Transverse colon (tissue), 4 donors: ENCODE results near the gene PCBP3. TPM values are rescaled to one million over a fixed set of nuclear protein-coding genes. Genes with fewer than 3 reads are reported as not detected.

Experiments
- DNase-seq: peaks from one replicate; pipeline ENCODE4 v3.0.0-alpha.2; 2019
- H3K27ac ChIP-seq, 4 donors: fragments of 200-600 bp; sonication (generic); 2 replicates each; pipeline ENCODE4 v1.5.1; 2016 to 2018; ENCODE audit warnings: inconsistent platforms in 4 of 4
- H3K27me3 ChIP-seq: fragments of 200-600 bp; sonication (generic); 2 replicates; pipeline ENCODE4 v1.5.1; 2017; ENCODE audit warnings: inconsistent platforms
- H3K36me3 ChIP-seq, 4 donors: fragments of 200-600 bp; sonication (generic); 2 replicates each; pipeline ENCODE4 v1.5.1; 2017 to 2019; ENCODE audit warnings: inconsistent platforms in 4 of 4
- H3K4me1 ChIP-seq, 4 donors: fragments of 200-600 bp; sonication (generic); 2 replicates each; pipeline ENCODE4 v1.5.1; 2017 to 2020; ENCODE audit warnings: inconsistent platforms in 4 of 4
- H3K4me3 ChIP-seq, 4 donors: fragments of 200-600 bp; sonication (generic); 1 replicate in 1 of 4; 2 replicates in 3 of 4; pipeline versions ENCODE4 v1.5.1 to v1.6.1; 2017 to 2019; ENCODE audit warnings: inconsistent platforms in 4 of 4
- H3K9me3 ChIP-seq, 2 donors: fragments of 200-600 bp; sonication (generic); 2 replicates each; pipeline ENCODE4 v1.5.1; 2017 to 2019; ENCODE audit warnings: inconsistent platforms in 2 of 2
- EP300 ChIP-seq: sonication (generic); formaldehyde crosslinking; IDR thresholded peaks from one replicate; pipeline ENCODE4 v1.6.1; 2017; ENCODE audit warnings: antibody characterized with exemption, low read depth
- POLR2A ChIP-seq: fragments of 450-650 bp; IDR thresholded peaks from one replicate; pipeline ENCODE4 v1.6.1; 2016; ENCODE audit warnings: antibody characterized with exemption, mild to moderate bottlenecking, moderate library complexity
- POLR2AphosphoS5 ChIP-seq, 3 donors: sonication (generic); formaldehyde crosslinking; IDR thresholded peaks; one replicate each; pipeline ENCODE4 v1.6.1; 2016; ENCODE audit warnings: antibody characterized with exemption in 3 of 3
- WGBS, 2 donors: methylation state at CpG; one replicate each; pipeline ENCODE4 v1.1.5; 2018; ENCODE audit warnings: low coverage in 1 of 2; 5-methylcytosine and 5-hydroxymethylcytosine counted together
- in situ Hi-C, 4 donors: fragments of 200-750 bp; cut with MboI; loops; one replicate each; pipeline versions ENCODE4 v1.15.0 to v1.15.1; 2017; ENCODE audit warnings: low sequenced_read_pairs in 3 of 4, low pct_ligation_motif_present in 1 of 4, low pct_unique_long_range_greater_than_20kb in 1 of 4
- intact Hi-C: fragments of 100-400 bp; cut with DNase I; formaldehyde crosslinking; loops from one replicate; pipeline ENCODE4 v1.15.1; 2023; ENCODE audit warnings: low total_unique reads
- total RNA-seq, 4 donors: library from RNA; depleted of rRNA; stranded (reverse); fragments of >200 nt; gene quantifications; one replicate each; pipeline ENCODE4 v1.1.0, GENCODE V29; 2016
- TF ChIP-seq, protein P1 (sequence below), 5 experiments: fragments of 200-600 bp in 3 of 5; fragments of 450-650 bp in 2 of 5; sonication (generic) in 3 of 5; IDR thresholded peaks; 1 replicate in 2 of 5; 2 replicates in 3 of 5; pipeline ENCODE4 v1.5.1; 2016 to 2017; ENCODE audit warnings: antibody characterized with exemption in 5 of 5, inconsistent platforms in 3 of 5, mild to moderate bottlenecking in 2 of 5, moderate library complexity in 1 of 5

PCBP3 gene
- total RNA-seq, 4 donors from 2014 or later, result 0.80 to 7.8 (median 5.3) TPM

DNA sequence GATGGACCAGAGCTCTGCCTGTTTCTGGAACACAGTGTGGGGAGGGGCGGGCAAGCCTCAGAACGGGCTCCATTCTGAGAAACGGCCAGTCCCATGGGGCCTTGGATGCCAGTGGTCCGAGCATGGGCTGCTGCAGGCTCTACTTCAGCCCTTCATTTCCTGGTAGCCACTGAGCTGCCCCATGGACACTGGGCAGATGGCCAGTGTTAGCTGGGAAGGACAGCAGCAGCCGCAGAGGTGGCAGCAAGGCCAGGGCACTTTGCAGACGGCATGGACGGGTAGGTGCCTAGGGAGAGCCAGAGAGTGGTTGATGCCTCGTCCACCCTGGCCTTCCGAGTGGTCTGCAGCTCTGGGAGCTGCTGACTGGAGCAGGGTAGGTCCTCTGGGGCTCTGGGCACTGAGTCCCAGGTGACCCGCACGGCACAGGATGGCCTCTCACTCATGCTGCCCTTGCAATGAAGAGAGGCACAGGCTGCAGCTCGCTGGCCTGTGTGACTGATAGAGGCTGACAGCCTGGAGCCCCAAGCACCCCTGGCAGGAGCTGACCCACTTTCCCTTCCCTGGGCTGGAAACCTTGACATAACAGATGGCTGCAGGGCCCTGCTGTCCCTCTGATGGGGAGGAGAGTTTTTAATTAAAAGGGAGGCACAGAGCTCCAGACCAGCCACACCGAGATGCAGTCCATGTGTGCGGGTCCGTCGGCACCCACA lies 250.4 kb downstream of the PCBP3 start:
- Histone ChIP-seq H3K27ac (peak overlapping the region; percentile 0 to 62 (median 46)), H3K27me3 (no peaks in the 10 kb centered on the region), H3K9me3 (no peaks in the 10 kb centered on the region), H3K4me3 (no peak overlapping the region), H3K4me1 (peaks cover 0 to 18% (median 14%) of the 10 kb centered on the region in 4 donors), H3K36me3 (no peaks in the 10 kb centered on the region)
- WGBS, 2 donors, result 66 to 90% methylated on average over 2 to 15 of the region's 16 CpGs
- intact Hi-C loops (no loop called here), in situ Hi-C loops (loop anchor here in 1 of 4 donors (10.0 kb wide), 1 partner anchor 1019 kb away; the partner anchor contains the start of gene PTTG1IP)
- no peak for DNase-seq
- TF ChIP-seq, protein P1, sequence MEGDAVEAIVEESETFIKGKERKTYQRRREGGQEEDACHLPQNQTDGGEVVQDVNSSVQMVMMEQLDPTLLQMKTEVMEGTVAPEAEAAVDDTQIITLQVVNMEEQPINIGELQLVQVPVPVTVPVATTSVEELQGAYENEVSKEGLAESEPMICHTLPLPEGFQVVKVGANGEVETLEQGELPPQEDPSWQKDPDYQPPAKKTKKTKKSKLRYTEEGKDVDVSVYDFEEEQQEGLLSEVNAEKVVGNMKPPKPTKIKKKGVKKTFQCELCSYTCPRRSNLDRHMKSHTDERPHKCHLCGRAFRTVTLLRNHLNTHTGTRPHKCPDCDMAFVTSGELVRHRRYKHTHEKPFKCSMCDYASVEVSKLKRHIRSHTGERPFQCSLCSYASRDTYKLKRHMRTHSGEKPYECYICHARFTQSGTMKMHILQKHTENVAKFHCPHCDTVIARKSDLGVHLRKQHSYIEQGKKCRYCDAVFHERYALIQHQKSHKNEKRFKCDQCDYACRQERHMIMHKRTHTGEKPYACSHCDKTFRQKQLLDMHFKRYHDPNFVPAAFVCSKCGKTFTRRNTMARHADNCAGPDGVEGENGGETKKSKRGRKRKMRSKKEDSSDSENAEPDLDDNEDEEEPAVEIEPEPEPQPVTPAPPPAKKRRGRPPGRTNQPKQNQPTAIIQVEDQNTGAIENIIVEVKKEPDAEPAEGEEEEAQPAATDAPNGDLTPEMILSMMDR (IDR thresholded peaks at IDR 0.05), result no peak
- TF ChIP-seq EP300 (no peak), POLR2A (no peak), POLR2AphosphoS5 (IDR thresholded peaks at IDR 0.05) (no peak)

DNA sequence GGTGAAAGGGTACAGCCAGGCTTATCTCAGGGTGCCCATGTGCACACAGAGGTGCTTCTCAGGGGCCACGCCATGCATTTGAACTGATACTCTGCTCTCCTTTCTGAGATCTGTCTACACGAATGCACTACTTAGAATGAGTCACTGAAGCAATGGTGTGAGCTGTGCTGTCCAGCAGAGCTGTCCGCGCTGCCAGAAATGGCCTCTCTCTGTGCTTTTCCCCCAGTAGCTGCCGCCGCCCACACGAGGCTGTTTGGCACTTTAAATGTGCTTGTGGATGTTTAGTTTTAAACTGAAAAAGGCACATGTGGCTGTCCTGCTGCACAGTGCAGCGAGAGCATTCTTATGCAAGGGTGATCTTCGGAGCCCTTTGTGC lies 250.9 kb downstream of the PCBP3 start:
- 70 to 74% methylated on average over 4 to 9 of the region's 9 CpGs for WGBS, 2 donors
- no peaks in the 10 kb centered on the region for H3K27me3 ChIP-seq
- H3K4me3 ChIP-seq, result no peak overlapping the region
- peak overlapping the region; percentile 0 to 62 (median 46) for H3K27ac ChIP-seq
- intact Hi-C loops, result no loop called here
- H3K9me3 ChIP-seq, result no peaks in the 10 kb centered on the region
- in situ Hi-C loops, result loop anchor here in 1 of 4 donors (10.0 kb wide), 1 partner anchor 1020 kb away; the partner anchor contains the start of gene PTTG1IP
- H3K4me1 ChIP-seq, result peaks cover 0 to 18% (median 14%) of the 10 kb centered on the region in 4 donors
- DNase-seq, result peak; percentile 29
- TF ChIP-seq, protein P1 (IDR thresholded peaks at IDR 0.05), result no peak
- TF ChIP-seq EP300, result no peak
- TF ChIP-seq POLR2A, result no peak
- TF ChIP-seq POLR2AphosphoS5 (IDR thresholded peaks at IDR 0.05), result no peak
- H3K36me3 ChIP-seq, result no peaks in the 10 kb centered on the region

DNA sequence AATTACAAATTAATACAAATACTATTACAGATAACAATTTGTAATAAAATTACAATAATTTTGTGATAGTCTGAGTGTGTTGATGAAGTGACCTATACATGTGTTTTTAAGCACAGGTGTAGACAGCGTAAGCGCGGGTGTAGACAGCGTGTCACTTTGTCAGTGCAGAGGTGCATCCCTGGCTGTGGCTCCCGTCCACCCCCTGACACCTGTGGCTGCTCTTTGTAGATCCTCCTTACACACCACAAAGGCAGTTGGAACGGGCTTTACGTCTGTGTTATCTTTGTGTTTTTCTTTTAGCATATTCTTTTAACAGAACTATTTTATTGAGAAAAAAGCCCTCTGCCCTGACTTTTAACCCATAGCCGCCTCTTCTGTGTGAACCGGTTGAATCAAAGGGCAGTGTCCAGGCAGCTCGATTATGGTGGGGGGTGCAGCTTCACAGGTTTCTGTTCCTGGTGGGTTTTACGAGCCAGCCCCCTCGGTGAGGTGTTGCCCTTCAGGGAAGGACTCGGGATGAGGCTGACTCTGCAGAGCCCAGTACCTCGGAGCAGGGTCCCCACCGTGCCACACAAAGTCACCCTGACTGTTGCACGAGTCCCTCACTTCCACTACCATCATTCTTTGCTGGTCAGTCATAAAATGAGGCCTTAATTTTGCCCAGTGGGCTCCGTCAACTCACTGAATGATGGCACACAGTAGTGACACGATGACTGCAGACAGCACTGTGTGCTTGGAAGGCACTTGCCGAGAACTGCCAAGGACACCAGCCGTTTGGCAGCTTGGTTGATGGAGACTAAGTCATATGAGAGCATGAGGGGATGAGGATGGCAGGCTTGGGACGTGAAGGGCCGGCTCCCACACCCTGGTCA lies 251.6 kb downstream of the PCBP3 start:
- Histone ChIP-seq H3K27me3 (no peaks in the 10 kb centered on the region), H3K27ac (no peak overlapping the region), H3K36me3 (no peaks in the 10 kb centered on the region), H3K4me3 (no peak overlapping the region), H3K9me3 (no peaks in the 10 kb centered on the region), H3K4me1 (peaks cover 0 to 18% (median 14%) of the 10 kb centered on the region in 4 donors)
- in situ Hi-C loops (loop anchor here in 1 of 4 donors (10.0 kb wide), 1 partner anchor 1020 kb away; the partner anchor contains the start of gene PTTG1IP), intact Hi-C loops (no loop called here)
- WGBS, 2 donors, result 77 to 92% methylated on average over 8 to 22 of the region's 22 CpGs
- no peak for DNase-seq
- TF ChIP-seq POLR2A (no peak), EP300 (no peak), POLR2AphosphoS5 (IDR thresholded peaks at IDR 0.05) (no peak)
- TF ChIP-seq, protein P1 (IDR thresholded peaks at IDR 0.05), result no peak
